ENCODE data around the gene TBX10.

Gene TBX10

GRCh38 chr11:67584205-67584880 is 55.2 kb downstream of the TBX10 start:
- Histone ChIP-seq H3K4me3 (IDR thresholded peaks at IDR 0.05; ENCODE audit: insufficient read depth, low read depth, low read length) (no peak overlapping the region), H3K27me3 (ENCODE audit: insufficient read depth, low read depth) (peaks cover 24% of the 10 kb centered on the region), H3K4me1 (ENCODE audit: low read depth, poor library complexity, severe bottlenecking) (no peaks in the 10 kb centered on the region), H4K20me1 (ENCODE audit: insufficient read depth) (no peaks in the 10 kb centered on the region), H3K27ac (no peak overlapping the region), H3K4me2 (no peak overlapping the region), H3K9ac (no peak overlapping the region), H3K79me2 (ENCODE audit: insufficient read depth, low read depth) (no peaks in the 10 kb centered on the region), H2AFZ (ENCODE audit: low read depth) (no peak overlapping the region), H3K36me3 (ENCODE audit: insufficient read depth) (no peaks in the 10 kb centered on the region)
- TF ChIP-seq CTCF (conservative IDR thresholded peaks at IDR 0.05; ENCODE audit: low read depth, low read length) = no peak

GRCh38 chr11:67583247-67584204 is 56.0 kb downstream of the TBX10 start, which contains the start of gene GSTP1:
TSS of gene GSTP1 (plus strand) at chr11:67583812. CDS start at chr11:67583844, 32 bp downstream.
- H4K20me1 ChIP-seq (ENCODE audit: insufficient read depth) = no peaks in the 10 kb centered on the region
- no peaks in the 10 kb centered on the region for H3K4me1 ChIP-seq (ENCODE audit: low read depth, poor library complexity, severe bottlenecking)
- no peak within 1 kb of the TSS for H3K4me3 ChIP-seq (IDR thresholded peaks at IDR 0.05; ENCODE audit: insufficient read depth, low read depth, low read length)
- H2AFZ ChIP-seq (ENCODE audit: low read depth) = no peak within 1 kb of the TSS
- H3K36me3 ChIP-seq (ENCODE audit: insufficient read depth) = no peaks in the 10 kb centered on the region
- H3K79me2 ChIP-seq (ENCODE audit: insufficient read depth, low read depth) = no peaks in the 10 kb centered on the region
- no peak within 1 kb of the TSS for H3K4me2 ChIP-seq
- no peak within 1 kb of the TSS for H3K27ac ChIP-seq
- H3K27me3 ChIP-seq (ENCODE audit: insufficient read depth, low read depth) = peaks cover 29% of the 10 kb centered on the region
- no peak for TF ChIP-seq CTCF (conservative IDR thresholded peaks at IDR 0.05; ENCODE audit: low read depth, low read length)
- no peak within 1 kb of the TSS for H3K9ac ChIP-seq

GRCh38 chr11:67582011-67582410 is 57.6 kb downstream of the TBX10 start:
- Histone ChIP-seq H3K79me2 (ENCODE audit: insufficient read depth, low read depth) (no peaks in the 10 kb centered on the region), H3K4me2 (no peak overlapping the region), H3K9ac (no peak overlapping the region), H4K20me1 (ENCODE audit: insufficient read depth) (no peaks in the 10 kb centered on the region), H3K4me1 (ENCODE audit: low read depth, poor library complexity, severe bottlenecking) (no peaks in the 10 kb centered on the region), H3K4me3 (IDR thresholded peaks at IDR 0.05; ENCODE audit: insufficient read depth, low read depth, low read length) (no peak overlapping the region), H3K27ac (no peak overlapping the region), H3K36me3 (ENCODE audit: insufficient read depth) (no peaks in the 10 kb centered on the region), H3K27me3 (ENCODE audit: insufficient read depth, low read depth) (peaks cover 37% of the 10 kb centered on the region), H2AFZ (ENCODE audit: low read depth) (no peak overlapping the region)
- TF ChIP-seq CTCF (conservative IDR thresholded peaks at IDR 0.05; ENCODE audit: low read depth, low read length) = no peak

- H3K79me2 ChIP-seq (ENCODE audit: insufficient read depth, low read depth) = no peaks in the 10 kb centered on the region
- no peak overlapping the region for H3K27ac ChIP-seq
- H3K4me3 ChIP-seq (IDR thresholded peaks at IDR 0.05; ENCODE audit: insufficient read depth, low read depth, low read length) = no peak overlapping the region
- H3K4me1 ChIP-seq (ENCODE audit: low read depth, poor library complexity, severe bottlenecking) = no peaks in the 10 kb centered on the region
- no peak overlapping the region for H2AFZ ChIP-seq (ENCODE audit: low read depth)
- H3K36me3 ChIP-seq (ENCODE audit: insufficient read depth) = no peaks in the 10 kb centered on the region
- H3K9ac ChIP-seq = no peak overlapping the region
- H3K4me2 ChIP-seq = no peak overlapping the region
- no peaks in the 10 kb centered on the region for H4K20me1 ChIP-seq (ENCODE audit: insufficient read depth)
- peaks cover 37% of the 10 kb centered on the region for H3K27me3 ChIP-seq (ENCODE audit: insufficient read depth, low read depth)
- no peak for TF ChIP-seq CTCF (conservative IDR thresholded peaks at IDR 0.05; ENCODE audit: low read depth, low read length)
These were observed 58.1 kb downstream of the TBX10 start for GRCh38 chr11:67581469-67581868.
